Melanocyte of skin (primary cell): ENCODE data around the gene ABCB7. TPM values are rescaled to one million over a fixed set of nuclear protein-coding genes. Genes with fewer than 3 reads are reported as not detected.

Experiments
- small RNA-seq, 2 donors: library from RNA; depleted of rRNA; stranded (forward); fragments of <200 nt; gene quantifications; one replicate each; pipeline ENCODE3, GENCODE V24; 2012
- total RNA-seq, 2 donors: library from RNA; depleted of rRNA; stranded (reverse); fragments of >200 nt; gene quantifications; 2 replicates each; pipeline ENCODE4 v1.2.3, GENCODE V29; 2012

ABCB7 gene
- 10 to 100 TPM; 20.0 to 20.6 TPM for total RNA-seq

GRCh38 chrX:75155827-75156525 is at the start of gene ABCB7:
Gene ABCB7, minus strand, starts transcription at chrX:75156283. Its CDS starts 11 bp downstream, at chrX:75156272.

Small RNA genes within 50 kb of the gene (small RNA-seq; reads per million reads assigned to genes)
- gene BUD31P2 (0 reads per million in 2 donors), gene RNU6-562P (0 reads per million in 2 donors)

Other genes starting within 250 kb of the ABCB7 start
- gene NEXMIF, start 230.8 kb downstream of the ABCB7 start, total RNA-seq = not detected
- gene UPRT, start 117.8 kb upstream of the ABCB7 start, total RNA-seq = 10 to 100 TPM; 18.0 to 18.9 TPM